ENCODE measurements around the gene CSH2. TPM values are rescaled to one million over a fixed set of nuclear protein-coding genes. Genes with fewer than 3 reads are reported as not detected.
"Not testable (repeated sequence)": the region's sequence is repeated elsewhere in the genome, so short reads cannot be mapped to it uniquely, and the experiment has no call there.

Gene CSH2
- total RNA-seq, 2 experiments from 2014 or later, result not detected

DNA sequence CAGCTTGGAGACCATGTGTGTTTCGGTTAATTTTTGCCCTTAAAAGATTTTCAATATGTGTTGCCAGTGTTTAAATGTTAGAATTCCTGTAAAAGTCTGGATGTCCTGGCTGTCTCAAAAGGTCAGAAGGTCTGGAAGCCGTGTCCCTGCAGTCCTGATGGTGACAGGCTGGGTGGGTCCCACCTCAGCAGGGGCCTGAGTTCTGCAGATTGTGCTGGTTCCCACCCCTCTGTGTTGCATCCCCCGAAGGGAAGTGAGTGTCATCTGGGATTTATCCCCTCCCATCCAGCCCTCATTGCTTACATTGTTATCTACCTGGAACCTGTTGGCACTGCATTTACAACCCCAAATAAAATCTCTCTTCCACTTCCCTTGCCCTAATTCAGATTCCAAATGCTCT lies 20.5 kb upstream of the CSH2 start:
- H3K36me3 Mint-ChIP-seq (ENCODE audit: low read depth); intact Hi-C loops (cut with micrococcal nuclease); DNase-seq; H3K9me3 Mint-ChIP-seq; H3K4me3 Mint-ChIP-seq; H3K4me1 Mint-ChIP-seq (ENCODE audit: low read depth); H3K27me3 Mint-ChIP-seq (ENCODE audit: low read depth); CTCF ChIA-PET; H3K27ac Mint-ChIP-seq: not testable (repeated sequence)

DNA sequence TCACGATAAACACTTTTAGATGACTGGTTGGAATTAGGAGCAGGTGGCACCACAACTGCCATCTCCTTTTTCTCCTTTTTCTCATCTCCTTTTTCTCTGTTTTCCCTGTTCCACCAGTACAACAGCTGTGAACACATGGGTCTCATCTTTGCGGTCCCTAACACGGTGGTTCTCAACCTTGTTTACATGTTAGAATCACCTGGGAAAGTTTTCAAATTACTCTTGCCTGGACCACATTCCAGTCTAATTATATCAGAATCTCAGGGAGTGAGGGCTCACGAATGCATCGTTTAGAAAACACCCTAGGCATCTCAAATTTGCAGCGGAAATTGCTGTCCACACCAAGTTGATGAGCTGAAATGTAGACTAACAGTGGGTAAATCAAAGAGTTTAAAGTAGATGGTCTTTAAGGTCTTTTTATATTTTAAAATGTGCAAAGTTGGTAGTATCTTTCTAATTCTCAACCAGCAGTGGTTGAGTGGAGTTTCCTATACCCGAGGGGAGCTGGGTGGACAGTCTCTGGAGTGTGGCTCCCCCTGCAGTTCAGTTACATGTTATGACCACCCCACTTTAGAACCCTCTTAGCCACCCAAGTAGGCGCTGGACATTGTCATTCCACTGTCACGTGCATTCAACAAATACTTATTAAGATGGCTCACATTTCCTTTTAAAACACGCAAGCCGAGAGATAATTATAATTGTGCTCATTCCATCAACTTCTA lies 19.0 kb upstream of the CSH2 start:
- intact Hi-C loops (cut with micrococcal nuclease); H3K9me3 Mint-ChIP-seq; H3K4me3 Mint-ChIP-seq; DNase-seq; H3K36me3 Mint-ChIP-seq (ENCODE audit: low read depth); H3K27me3 Mint-ChIP-seq (ENCODE audit: low read depth); H3K4me1 Mint-ChIP-seq (ENCODE audit: low read depth); H3K27ac Mint-ChIP-seq: not testable (repeated sequence)
- CTCF ChIA-PET, result interaction anchor here (1.0 to 2.9 kb wide), 3 partner anchors 10 to 29 kb away, joined by 3 to 9 read pairs (median 3); partner anchors contain the start of gene CSHL1

DNA sequence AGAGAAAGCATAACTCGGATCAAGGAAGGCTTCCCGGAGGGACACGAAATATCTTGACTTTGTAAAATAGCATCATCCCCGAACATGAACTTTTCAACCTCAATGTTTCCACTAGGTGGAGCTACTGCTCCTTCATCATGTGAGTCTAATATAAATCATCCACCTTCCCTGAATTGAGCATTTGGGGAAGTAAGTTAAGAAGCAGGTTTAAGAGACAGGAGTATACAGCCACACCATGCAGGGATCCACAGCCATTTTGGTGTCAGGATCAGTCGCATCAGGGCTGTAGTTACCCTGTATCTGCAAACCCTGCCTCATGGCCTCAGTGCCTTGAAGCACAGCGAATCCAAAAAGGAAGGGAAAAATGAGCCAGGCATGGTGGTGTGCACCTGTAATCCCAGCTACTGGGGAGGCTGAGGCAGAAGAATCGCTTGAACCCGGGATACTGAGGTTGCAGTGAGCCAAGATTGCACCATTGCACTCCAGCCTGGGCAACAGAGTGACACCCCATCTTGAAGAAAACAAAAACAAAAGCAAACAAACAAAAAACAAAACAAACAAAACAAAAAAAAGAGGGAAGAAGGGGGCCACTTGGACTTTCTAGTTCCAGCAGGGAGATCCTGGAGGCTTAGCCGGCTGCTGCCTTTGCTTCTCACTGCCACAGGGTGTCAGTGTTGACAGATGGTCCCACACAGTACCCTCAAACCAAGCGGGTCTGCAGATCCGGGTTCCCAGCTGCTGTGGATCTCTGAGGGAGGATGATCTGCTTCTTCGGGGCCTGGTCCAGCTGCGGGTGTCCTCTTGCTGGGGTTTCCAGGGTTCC lies 15.8 kb upstream of the CSH2 start:
- H3K4me3 Mint-ChIP-seq, result not testable (repeated sequence)

DNA sequence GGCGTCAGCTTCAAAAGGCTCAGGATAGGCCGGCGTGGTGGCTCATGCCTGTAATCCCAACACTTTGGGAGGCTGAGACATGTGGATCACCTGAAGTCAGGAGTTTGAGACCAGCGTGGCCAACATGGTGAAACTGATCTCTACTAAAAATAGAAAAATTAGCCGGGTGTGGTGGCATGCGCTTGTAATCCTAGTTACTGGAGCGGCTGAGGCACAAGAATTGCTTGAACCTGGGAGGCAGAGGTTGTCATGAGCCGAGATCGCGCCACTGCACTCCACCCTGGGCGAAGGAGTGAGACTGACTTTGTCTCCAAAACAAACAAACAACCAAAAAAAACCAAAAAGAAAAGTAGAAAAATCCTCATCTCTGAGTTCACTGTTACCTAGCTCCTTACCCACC lies 11.6 kb upstream of the CSH2 start:
- H3K9me3 Mint-ChIP-seq; DNase-seq; H3K4me3 Mint-ChIP-seq; H3K36me3 Mint-ChIP-seq (ENCODE audit: low read depth); H3K27ac Mint-ChIP-seq; intact Hi-C loops (cut with micrococcal nuclease); H3K4me1 Mint-ChIP-seq (ENCODE audit: low read depth); H3K27me3 Mint-ChIP-seq (ENCODE audit: low read depth): not testable (repeated sequence)
- CTCF ChIA-PET, result interaction anchor here (0.7 kb wide), 1 partner anchor 291 kb away, joined by 3 read pairs; no protein-coding TSS in a partner anchor

More for the DNA sequence above, 15.8 kb upstream of the CSH2 start:
- CTCF ChIA-PET, result interaction anchor here (0.6 to 4.1 kb wide), 16 partner anchors 8 to 244 kb away, joined by 3 to 20 read pairs (median 4); partner anchors contain the start of genes CSHL1 and GH2
- H3K4me1 Mint-ChIP-seq (ENCODE audit: low read depth); intact Hi-C loops (cut with micrococcal nuclease); H3K27me3 Mint-ChIP-seq (ENCODE audit: low read depth); H3K36me3 Mint-ChIP-seq (ENCODE audit: low read depth); H3K27ac Mint-ChIP-seq; H3K9me3 Mint-ChIP-seq: not testable (repeated sequence)
- peak; percentile 23 for DNase-seq

DNA sequence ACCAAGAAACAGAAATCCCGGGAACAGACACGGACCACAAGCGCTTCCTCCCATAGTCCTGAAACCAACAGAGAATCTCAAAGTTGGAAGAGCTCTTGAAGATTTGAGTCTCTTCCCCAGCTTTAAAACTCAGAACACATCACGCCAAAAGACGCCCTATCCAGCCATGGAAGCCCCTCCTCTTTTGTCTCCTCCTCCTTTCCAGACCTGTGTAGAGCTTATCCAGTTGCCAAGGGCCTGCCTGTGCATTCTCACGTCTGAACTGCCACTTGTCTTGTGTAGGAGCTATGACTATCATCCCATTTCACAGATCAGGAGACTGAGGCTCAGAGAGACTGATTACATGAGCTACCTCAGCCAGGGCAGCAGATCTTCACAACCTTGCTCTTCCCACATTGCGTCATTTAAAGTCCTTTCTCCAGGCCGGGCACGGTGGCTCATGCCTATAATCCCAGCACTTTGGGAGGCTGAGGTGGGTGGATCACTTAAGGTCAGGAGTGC lies 9.2 kb upstream of the CSH2 start:
- H3K36me3 Mint-ChIP-seq (ENCODE audit: low read depth); H3K27ac Mint-ChIP-seq; H3K4me3 Mint-ChIP-seq; H3K4me1 Mint-ChIP-seq (ENCODE audit: low read depth); DNase-seq; H3K27me3 Mint-ChIP-seq (ENCODE audit: low read depth); intact Hi-C loops (cut with micrococcal nuclease); H3K9me3 Mint-ChIP-seq: not testable (repeated sequence)
- CTCF ChIA-PET, result interaction anchor here (0.8 to 1.8 kb wide), 8 partner anchors 13 to 662 kb away, joined by 3 to 9 read pairs (median 4); no protein-coding TSS in a partner anchor

DNA sequence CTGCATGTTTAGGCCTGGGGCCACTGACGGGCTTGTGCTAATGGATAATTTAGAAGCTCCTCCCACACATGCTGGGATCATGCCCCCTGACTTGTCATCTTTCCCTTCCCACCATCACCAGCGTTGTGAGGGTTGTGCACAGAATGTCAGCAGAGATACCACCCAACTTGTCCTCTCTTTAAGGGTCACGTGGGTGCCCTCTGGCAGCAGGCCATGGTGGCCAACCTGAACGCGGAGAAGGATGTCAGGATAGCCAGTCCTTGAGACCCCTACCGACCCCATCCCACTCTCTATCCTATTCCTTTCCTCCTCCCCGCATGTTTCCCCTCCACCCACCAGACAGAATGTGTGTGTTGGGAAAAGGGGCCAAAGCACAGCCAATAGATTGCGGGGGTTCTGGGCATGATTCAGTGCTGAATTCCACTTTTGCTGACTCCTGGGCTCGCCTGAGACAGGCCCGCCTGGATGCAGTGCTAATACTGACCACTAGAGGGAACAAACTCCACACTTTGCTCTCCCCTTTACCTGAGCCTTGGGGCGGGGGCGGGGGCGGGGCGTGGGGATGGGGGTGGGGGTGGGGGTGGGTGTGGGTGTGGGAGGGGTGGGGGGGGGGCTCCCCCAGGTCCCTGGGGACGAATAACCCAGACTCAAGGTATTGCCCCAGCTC lies 8.6 kb upstream of the CSH2 start, which contains the start of gene GH2:
TSS of gene GH2 (minus strand) at position 10 of the 667 bp plus-strand sequence. CDS start 143 bp downstream, outside the sequence.
- no peaks in the 10 kb centered on the region for H3K9me3 Mint-ChIP-seq
- H3K4me3 Mint-ChIP-seq, result no peak within 1 kb of the TSS
- CTCF ChIA-PET, result interaction anchor here (0.6 to 1.8 kb wide), 10 partner anchors 8 to 663 kb away, joined by 3 to 9 read pairs (median 3); no protein-coding TSS in a partner anchor
- intact Hi-C loops (cut with micrococcal nuclease), result no loop called here
- no peaks in the 10 kb centered on the region for H3K36me3 Mint-ChIP-seq (ENCODE audit: low read depth)
- peaks cover 2% of the 10 kb centered on the region for H3K4me1 Mint-ChIP-seq (ENCODE audit: low read depth)
- H3K27ac Mint-ChIP-seq, result no peak within 1 kb of the TSS
- peak; percentile 79 for DNase-seq
- no peaks in the 10 kb centered on the region for H3K27me3 Mint-ChIP-seq (ENCODE audit: low read depth)

DNA sequence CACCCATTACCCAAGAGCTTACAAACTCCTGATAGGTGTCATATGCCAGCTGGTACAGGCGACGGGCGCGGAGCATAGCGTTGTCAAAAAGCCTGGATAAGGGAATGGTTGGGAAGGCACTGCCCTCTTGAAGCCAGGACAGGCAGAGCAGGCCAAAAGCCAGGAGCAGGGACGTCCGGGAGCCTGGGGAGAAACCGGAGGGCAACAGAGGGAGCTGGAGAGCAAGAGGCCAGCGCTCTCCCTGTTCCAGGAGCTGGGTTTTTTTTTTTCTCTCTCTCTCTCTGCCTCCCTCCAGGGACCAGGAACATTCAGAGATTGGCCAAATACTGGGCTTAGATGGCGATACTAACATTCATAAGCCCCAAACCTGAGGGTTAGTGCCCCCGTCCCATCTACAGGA lies 7.9 kb upstream of the CSH2 start:
- H3K4me1 Mint-ChIP-seq (ENCODE audit: low read depth); intact Hi-C loops (cut with micrococcal nuclease); DNase-seq; H3K36me3 Mint-ChIP-seq (ENCODE audit: low read depth); H3K27me3 Mint-ChIP-seq (ENCODE audit: low read depth); H3K27ac Mint-ChIP-seq; H3K9me3 Mint-ChIP-seq; H3K4me3 Mint-ChIP-seq: not testable (repeated sequence)
- CTCF ChIA-PET, result interaction anchor here (0.6 to 1.7 kb wide), 9 partner anchors 9 to 218 kb away, joined by 3 to 7 read pairs (median 3); no protein-coding TSS in a partner anchor

DNA sequence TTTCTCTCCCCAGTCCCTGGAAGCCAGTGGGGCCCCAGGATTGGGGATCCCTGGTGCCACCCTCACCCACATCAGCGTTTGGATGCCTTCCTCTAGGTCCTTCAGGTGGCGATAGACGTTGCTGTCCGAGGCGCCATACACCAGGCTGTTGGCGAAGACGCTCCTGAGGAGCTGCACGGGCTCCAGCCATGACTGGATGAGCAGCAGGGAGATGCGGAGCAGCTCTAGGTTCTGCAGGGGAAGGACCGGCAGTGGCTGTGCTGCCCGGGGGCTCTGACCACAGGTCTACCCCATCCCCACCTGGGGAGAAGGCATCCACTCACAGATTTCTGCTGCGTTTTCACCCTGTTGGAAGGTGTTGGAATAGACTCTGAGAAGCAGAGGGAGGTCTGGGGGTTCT lies 7.2 kb upstream of the CSH2 start:
- intact Hi-C loops (cut with micrococcal nuclease), result no loop called here
- no peaks in the 10 kb centered on the region for H3K36me3 Mint-ChIP-seq (ENCODE audit: low read depth)
- no peaks in the 10 kb centered on the region for H3K27me3 Mint-ChIP-seq (ENCODE audit: low read depth)
- H3K27ac Mint-ChIP-seq, result no peak overlapping the region
- no peak for DNase-seq
- no peak overlapping the region for H3K4me3 Mint-ChIP-seq
- no peaks in the 10 kb centered on the region for H3K9me3 Mint-ChIP-seq
- peaks cover 2% of the 10 kb centered on the region for H3K4me1 Mint-ChIP-seq (ENCODE audit: low read depth)
- CTCF ChIA-PET, result interaction anchor here (0.6 to 1.3 kb wide), 4 partner anchors 15 to 169 kb away, joined by 3 to 7 read pairs (median 3); no protein-coding TSS in a partner anchor

DNA sequence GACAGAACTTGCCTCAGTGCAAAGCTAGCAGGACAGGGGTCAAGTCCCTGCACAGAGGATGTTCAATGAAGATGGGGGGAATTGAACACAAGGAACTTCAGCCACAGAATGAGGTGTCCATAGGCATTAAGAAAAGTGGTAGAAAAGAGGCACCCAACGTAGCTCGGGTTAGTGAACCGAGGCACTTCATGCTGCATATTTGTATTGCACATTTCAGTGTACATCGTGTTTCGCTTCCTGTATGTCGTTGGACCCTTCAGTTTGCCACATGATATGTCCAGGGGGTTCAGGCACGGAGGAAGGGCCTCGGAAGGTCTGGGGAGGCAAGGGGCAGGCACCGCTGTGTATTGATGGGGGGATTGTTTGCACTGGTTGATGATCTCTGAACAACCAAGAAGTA lies 4.9 kb upstream of the CSH2 start:
- H3K36me3 Mint-ChIP-seq (ENCODE audit: low read depth); intact Hi-C loops (cut with micrococcal nuclease); H3K9me3 Mint-ChIP-seq; H3K4me1 Mint-ChIP-seq (ENCODE audit: low read depth); CTCF ChIA-PET; H3K4me3 Mint-ChIP-seq; DNase-seq; H3K27ac Mint-ChIP-seq; H3K27me3 Mint-ChIP-seq (ENCODE audit: low read depth): not testable (repeated sequence)

DNA sequence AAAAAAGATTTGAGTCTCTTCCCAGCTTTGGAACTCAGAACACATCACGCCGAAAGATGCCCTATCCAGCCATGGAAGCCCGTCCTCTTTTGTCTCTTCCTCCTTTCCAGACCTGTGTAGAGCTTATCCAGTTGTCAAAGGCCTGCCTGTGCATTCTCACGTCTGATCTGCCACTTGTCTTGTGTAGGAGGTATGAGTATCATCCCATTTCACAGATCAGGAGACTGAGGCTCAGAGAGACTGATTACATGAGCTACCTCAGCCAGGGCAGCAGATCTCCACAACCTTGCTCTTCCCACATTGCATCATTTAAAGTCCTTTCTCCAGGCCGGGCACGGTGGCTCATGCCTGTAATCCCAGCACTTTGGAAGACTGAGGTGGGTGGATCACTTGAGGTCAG lies 1.2 kb upstream of the CSH2 start:
- H3K4me3 Mint-ChIP-seq; DNase-seq; H3K27me3 Mint-ChIP-seq (ENCODE audit: low read depth); H3K36me3 Mint-ChIP-seq (ENCODE audit: low read depth); H3K4me1 Mint-ChIP-seq (ENCODE audit: low read depth); H3K9me3 Mint-ChIP-seq; intact Hi-C loops (cut with micrococcal nuclease); H3K27ac Mint-ChIP-seq: not testable (repeated sequence)
- CTCF ChIA-PET, result interaction anchor here (0.7 to 3.3 kb wide), 4 partner anchors 9 to 17 kb away, joined by 3 to 14 read pairs (median 4); no protein-coding TSS in a partner anchor

DNA sequence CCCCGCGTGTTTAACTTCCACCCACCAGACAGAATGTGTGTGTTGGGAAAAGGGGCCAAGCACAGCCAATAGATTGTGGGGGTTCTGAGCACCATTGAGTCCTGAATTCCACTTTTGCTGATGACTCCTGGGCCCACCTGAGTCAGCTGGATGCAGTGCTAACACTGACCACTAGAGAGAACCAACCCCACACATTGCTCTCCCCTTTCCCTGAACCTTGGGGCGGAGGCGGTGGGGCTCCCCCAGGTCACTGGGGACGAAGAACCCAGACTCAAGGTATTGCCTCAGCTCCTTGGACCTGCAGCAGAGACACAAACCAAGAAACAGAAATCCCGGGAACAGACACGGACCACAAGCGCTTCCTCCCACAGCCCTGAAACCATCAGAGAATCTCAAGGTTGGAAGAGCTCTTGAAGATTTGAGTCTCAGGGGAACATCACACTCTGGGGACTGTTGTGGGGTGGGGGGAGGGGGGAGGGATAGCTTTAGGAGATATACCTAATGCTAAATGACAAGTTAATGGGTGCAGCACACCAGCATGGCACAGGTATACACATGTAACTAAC lies 667 bp upstream of the CSH2 start:
- H3K36me3 Mint-ChIP-seq (ENCODE audit: low read depth); DNase-seq; H3K27me3 Mint-ChIP-seq (ENCODE audit: low read depth); H3K4me1 Mint-ChIP-seq (ENCODE audit: low read depth); H3K4me3 Mint-ChIP-seq; H3K9me3 Mint-ChIP-seq; H3K27ac Mint-ChIP-seq; intact Hi-C loops (cut with micrococcal nuclease): not testable (repeated sequence)
- CTCF ChIA-PET, result interaction anchor here (0.9 to 3.3 kb wide), 3 partner anchors 8 to 14 kb away, joined by 3 to 14 read pairs (median 4); no protein-coding TSS in a partner anchor

Data from activated naive CD4-positive, alpha-beta T cell treated with anti-CD3 and anti-CD28 coated beads for 36 hours (primary cell).